Esophagus squamous epithelium (tissue), 5 donors: ENCODE measurements around the gene TSC2. TPM values are rescaled to one million over a fixed set of nuclear protein-coding genes. Genes with fewer than 3 reads are reported as not detected.

Experiments
- DNase-seq: peaks from one replicate; lab custom pipeline; 2025; lab: John Stamatoyannopoulos, UW
- H3K27ac ChIP-seq, 4 donors: fragments of 200-600 bp; sonication (generic); one replicate each; pipeline ENCODE4 v1.5.1; 2016 to 2019; ENCODE audit warnings: mild to moderate bottlenecking in 1 of 4
- H3K27me3 ChIP-seq, 4 donors: fragments of 200-600 bp; sonication (generic); 1 replicate in 3 of 4; 2 replicates in 1 of 4; pipeline versions ENCODE4 v1.5.1 to v1.6.0; 2017 to 2021; ENCODE audit warnings: antibody characterized with exemption in 1 of 4
- H3K36me3 ChIP-seq, 3 donors: fragments of 200-600 bp; sonication (generic); one replicate each; pipeline ENCODE4 v1.5.1; 2016 to 2019
- H3K4me1 ChIP-seq, 3 donors: fragments of 200-600 bp; sonication (generic); one replicate each; pipeline ENCODE4 v1.5.1; 2017 to 2019
- H3K4me3 ChIP-seq, 4 donors: fragments of 200-600 bp; sonication (generic); 1 replicate in 3 of 4; 2 replicates in 1 of 4; pipeline ENCODE4 v1.5.1; 2016 to 2019; ENCODE audit warnings: mild to moderate bottlenecking in 2 of 4, moderate library complexity in 1 of 4
- H3K9me3 ChIP-seq, 3 donors: fragments of 200-600 bp; sonication (generic); one replicate each; pipeline ENCODE4 v1.5.1; 2016 to 2019
- POLR2A ChIP-seq, 4 donors: fragments of 450-650 bp; IDR thresholded peaks; one replicate each; pipeline ENCODE4 v1.6.1; 2017; ENCODE audit warnings: antibody characterized with exemption in 4 of 4, mild to moderate bottlenecking in 4 of 4, moderate library complexity in 3 of 4
- WGBS, 2 donors: methylation state at CpG; one replicate each; pipeline ENCODE4 v1.1.5; 2018; 5-methylcytosine and 5-hydroxymethylcytosine counted together
- intact Hi-C: fragments of 100-400 bp; cut with DNase I; formaldehyde crosslinking; loops from one replicate; pipeline ENCODE4 v1.15.0; 2022
- total RNA-seq, 4 donors: library from RNA; depleted of rRNA; stranded (reverse); fragments of >200 nt; gene quantifications; one replicate each; pipeline ENCODE4 v1.1.0, GENCODE V29; 2016
- TF ChIP-seq, protein P1 (sequence below), 6 experiments: fragments of 450-650 bp in 4 of 6; fragments of 200-600 bp in 2 of 6; sonication (generic) in 2 of 6; IDR thresholded peaks; one replicate each; pipeline ENCODE4 v1.5.1; 2016 to 2019; ENCODE audit warnings: antibody characterized with exemption in 6 of 6, mild to moderate bottlenecking in 4 of 6, moderate library complexity in 4 of 6
- donor health status: DM: yes; HTN: yes; CAD: no.

The TSC2 gene
- total RNA-seq, 4 donors from 2014 or later, result 22.8 to 79.7 (median 41.2) TPM

DNA sequence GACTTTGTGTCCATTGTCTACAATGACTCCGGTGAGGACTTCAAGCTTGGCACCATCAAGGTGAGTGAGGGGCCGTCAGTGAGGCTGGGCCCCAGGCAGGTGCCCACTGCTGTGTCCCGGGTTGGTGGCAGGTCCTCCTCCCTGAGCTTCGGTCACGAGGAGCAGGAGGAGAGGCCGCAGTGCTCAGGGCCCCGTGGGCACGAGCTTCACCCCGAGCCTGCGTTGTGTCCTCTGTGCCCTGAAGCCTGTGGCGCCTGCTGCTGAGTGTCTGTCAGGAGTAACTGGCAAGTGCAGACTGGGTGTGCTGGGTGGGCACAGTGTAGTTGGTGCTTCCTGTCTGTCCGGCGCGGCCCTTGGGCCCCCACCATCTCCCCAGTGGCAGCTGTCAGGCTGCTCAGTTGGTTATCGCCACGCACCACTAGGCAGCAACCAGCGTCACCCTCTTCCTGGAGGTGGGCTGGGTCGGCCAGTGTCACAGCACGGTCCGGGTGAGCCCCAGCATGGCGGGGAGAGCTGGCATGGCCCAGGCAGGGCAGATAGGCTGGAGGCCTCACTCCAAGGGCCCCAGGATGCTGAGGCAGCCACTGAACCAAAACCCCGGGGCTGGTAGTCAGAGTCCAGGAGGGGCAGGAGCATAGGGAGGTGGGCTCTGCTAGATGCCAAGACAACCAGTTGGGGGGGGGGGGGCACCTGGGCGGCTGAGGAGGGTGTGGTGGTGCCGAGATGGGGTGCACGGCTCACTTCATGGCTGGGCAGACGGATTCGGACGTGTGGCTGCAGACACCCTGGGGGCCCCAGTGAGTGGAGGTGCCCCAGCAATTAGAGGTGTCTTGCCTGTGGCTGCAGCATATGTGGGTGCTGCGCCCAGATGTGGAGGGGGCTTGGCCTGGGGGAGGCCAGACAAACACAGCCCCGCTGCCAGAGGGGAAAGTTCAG lies 39.3 kb downstream of the TSC2 start:
- Histone ChIP-seq H3K27me3 (no peaks in the 10 kb centered on the region), H3K9me3 (no peaks in the 10 kb centered on the region), H3K27ac (peak overlapping the region in 1 of 4 donors; percentile 9), H3K36me3 (peaks cover 28 to 97% (median 32%) of the 10 kb centered on the region in 3 donors), H3K4me1 (peaks cover 18 to 96% (median 24%) of the 10 kb centered on the region in 3 donors), H3K4me3 (no peak overlapping the region)
- intact Hi-C loops, result no loop called here
- no peak for DNase-seq
- WGBS, 2 donors, result 64 to 70% methylated on average over 3 to 10 of the region's 30 CpGs
- TF ChIP-seq POLR2A (IDR thresholded peaks at IDR 0.05), result no peak

DNA sequence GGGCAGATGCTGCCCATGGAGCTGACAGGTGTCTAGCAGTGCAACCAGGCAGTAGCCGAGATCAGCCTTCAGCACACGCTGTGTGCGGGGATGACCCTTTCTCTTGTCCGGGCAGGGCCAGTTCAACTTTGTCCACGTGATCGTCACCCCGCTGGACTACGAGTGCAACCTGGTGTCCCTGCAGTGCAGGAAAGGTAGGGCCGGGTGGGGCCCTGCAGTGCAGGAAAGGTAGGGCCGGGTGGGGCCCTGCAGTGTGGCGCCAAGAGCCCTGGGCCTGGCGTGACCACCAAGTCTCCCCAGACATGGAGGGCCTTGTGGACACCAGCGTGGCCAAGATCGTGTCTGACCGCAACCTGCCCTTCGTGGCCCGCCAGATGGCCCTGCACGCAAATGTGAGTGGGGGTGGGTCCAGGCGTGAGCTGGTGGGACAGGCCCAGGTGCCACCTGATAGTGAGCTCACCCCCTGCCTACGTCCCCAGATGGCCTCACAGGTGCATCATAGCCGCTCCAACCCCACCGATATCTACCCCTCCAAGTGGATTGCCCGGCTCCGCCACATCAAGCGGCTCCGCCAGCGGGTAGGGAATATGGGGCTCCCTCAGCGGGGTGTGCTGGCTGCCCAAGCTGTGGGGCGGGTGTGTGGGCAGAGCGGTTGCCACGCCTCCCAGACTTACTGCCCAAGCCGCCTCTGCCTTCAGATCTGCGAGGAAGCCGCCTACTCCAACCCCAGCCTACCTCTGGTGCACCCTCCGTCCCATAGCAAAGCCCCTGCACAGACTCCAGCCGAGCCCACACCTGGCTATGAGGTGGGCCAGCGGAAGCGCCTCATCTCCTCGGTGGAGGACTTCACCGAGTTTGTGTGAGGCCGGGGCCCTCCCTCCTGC lies 40.2 kb downstream of the TSC2 start:
- peaks cover 9 to 96% (median 16%) of the 10 kb centered on the region in 3 donors for H3K4me1 ChIP-seq
- peak overlapping the region in 1 of 4 donors; percentile 17 for H3K27ac ChIP-seq
- no peaks in the 10 kb centered on the region for H3K27me3 ChIP-seq
- no peaks in the 10 kb centered on the region for H3K9me3 ChIP-seq
- intact Hi-C loops, result no loop called here
- no peak overlapping the region for H3K4me3 ChIP-seq
- no peak for DNase-seq
- 68 to 95% methylated on average over 4 to 12 of the region's 41 CpGs for WGBS, 2 donors
- TF ChIP-seq, protein P1, sequence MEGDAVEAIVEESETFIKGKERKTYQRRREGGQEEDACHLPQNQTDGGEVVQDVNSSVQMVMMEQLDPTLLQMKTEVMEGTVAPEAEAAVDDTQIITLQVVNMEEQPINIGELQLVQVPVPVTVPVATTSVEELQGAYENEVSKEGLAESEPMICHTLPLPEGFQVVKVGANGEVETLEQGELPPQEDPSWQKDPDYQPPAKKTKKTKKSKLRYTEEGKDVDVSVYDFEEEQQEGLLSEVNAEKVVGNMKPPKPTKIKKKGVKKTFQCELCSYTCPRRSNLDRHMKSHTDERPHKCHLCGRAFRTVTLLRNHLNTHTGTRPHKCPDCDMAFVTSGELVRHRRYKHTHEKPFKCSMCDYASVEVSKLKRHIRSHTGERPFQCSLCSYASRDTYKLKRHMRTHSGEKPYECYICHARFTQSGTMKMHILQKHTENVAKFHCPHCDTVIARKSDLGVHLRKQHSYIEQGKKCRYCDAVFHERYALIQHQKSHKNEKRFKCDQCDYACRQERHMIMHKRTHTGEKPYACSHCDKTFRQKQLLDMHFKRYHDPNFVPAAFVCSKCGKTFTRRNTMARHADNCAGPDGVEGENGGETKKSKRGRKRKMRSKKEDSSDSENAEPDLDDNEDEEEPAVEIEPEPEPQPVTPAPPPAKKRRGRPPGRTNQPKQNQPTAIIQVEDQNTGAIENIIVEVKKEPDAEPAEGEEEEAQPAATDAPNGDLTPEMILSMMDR (IDR thresholded peaks at IDR 0.05), result no peak
- TF ChIP-seq POLR2A (IDR thresholded peaks at IDR 0.05), result no peak
- H3K36me3 ChIP-seq, result peaks cover 28 to 97% (median 35%) of the 10 kb centered on the region in 3 donors

DNA sequence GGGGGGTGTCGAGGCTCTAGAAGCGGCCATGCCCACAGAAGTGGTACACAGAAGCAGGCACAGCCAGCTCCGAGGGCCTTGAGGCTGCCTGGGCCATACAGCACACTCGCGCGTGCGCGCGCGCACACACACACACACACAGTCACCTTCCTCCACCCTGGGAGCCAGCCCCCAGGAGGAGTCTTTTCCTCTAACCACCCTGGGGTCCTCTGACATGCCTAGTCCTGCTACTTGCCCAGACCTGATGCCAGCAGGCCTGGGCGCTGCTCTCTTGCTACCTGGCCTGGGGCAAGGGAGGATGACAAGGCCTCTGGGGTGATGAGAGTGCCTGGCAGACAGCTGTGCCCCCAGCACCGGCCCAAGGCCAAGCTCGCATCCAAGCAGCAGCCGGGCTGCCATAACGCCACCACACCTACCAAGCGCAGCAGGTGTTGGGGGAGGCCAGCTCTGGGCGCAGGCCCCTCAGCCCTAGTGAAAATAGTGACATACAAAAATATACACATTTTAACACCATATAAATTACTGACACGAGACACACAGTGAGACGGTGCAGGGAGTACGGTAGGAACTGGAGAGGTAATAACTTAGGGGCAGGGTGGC lies 41.1 kb downstream of the TSC2 start:
- no peak for DNase-seq
- intact Hi-C loops, result no loop called here
- Histone ChIP-seq H3K4me3 (no peak overlapping the region), H3K27ac (peak overlapping the region in 1 of 4 donors; percentile 17), H3K27me3 (no peaks in the 10 kb centered on the region), H3K9me3 (no peaks in the 10 kb centered on the region), H3K36me3 (peaks cover 36 to 97% (median 41%) of the 10 kb centered on the region in 3 donors), H3K4me1 (peaks cover 3 to 94% (median 16%) of the 10 kb centered on the region in 3 donors)
- no peak for TF ChIP-seq POLR2A (IDR thresholded peaks at IDR 0.05)
- TF ChIP-seq, protein P1 (IDR thresholded peaks at IDR 0.05), result no peak
- 67 to 72% methylated on average over 11 to 12 of the region's 20 CpGs for WGBS, 2 donors

DNA sequence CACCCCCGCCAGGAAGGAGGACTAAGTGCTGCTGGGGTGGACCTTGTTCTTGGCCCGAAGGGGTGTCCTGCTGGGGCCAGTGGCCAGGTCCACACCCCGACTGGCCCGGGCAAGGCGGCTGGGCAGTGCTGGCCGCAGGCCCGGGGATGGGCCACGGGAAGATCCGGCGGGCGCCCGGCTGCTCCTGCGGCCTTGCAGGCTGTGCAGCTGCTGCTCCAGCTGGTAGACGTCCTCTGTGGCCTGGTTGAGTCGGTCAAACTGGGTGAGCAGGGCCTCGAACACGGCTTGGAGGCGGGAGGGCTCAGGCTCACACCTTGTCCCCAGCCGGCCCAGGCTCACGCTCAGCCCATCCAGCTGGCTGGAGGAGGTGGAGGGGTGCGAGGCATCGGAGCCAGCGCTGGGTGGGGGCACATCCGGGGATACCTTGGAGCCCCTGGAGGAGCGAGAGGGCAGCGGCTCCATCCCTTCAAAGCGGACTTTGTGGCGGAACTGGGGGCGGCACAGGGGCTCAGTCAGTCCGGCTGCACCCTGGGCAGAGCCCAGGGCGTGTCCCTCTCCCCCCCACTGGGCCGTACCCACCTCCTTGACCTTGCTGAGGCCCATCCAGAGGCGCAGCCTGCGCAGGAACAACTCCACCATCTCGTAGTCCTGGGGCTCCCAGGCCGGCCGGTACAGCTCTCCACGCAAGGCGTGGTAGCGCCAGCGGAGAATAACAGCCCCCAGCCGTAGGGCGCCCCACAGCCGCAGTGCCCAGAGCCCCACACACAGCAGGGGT lies 42.1 kb downstream of the TSC2 start:
- Histone ChIP-seq H3K4me1 (peaks cover 3 to 87% (median 16%) of the 10 kb centered on the region in 3 donors), H3K36me3 (peaks cover 35 to 97% (median 40%) of the 10 kb centered on the region in 3 donors), H3K27me3 (no peaks in the 10 kb centered on the region), H3K27ac (peak overlapping the region; percentile 61 to 87 (median 64)), H3K4me3 (no peak overlapping the region), H3K9me3 (no peaks in the 10 kb centered on the region)
- intact Hi-C loops, result no loop called here
- DNase-seq, result no peak
- TF ChIP-seq, protein P1 (IDR thresholded peaks at IDR 0.05), result no peak
- no peak for TF ChIP-seq POLR2A (IDR thresholded peaks at IDR 0.05)
- 63% methylated on average over 6 of the region's 44 CpGs; no CpG with 5 or more reads in 1 of the 2 donors for WGBS, 2 donors
